Skin epidermis (tissue), 12 donors: ENCODE data around the gene RUBCN.
"Not testable (repeated sequence)": the region's sequence is repeated elsewhere in the genome, so short reads cannot be mapped to it uniquely, and the experiment has no call there.

Experiments used
- H3K27ac ChIP-seq, 21 experiments: fragments of 200-600 bp; sonication (generic) in 11 of 21; one replicate each; pipeline ENCODE4 v1.5.0; 2020; ENCODE audit warnings: mild to moderate bottlenecking in 3 of 21, inconsistent platforms in 2 of 21, moderate library complexity in 2 of 21
- H3K4me3 ChIP-seq, 7 experiments: fragments of 200-600 bp; sonication (generic) in 2 of 7; one replicate each; pipeline ENCODE4 v1.5.0; 2020; ENCODE audit warnings: inconsistent platforms in 2 of 7, mild to moderate bottlenecking in 2 of 7, moderate library complexity in 1 of 7

The RUBCN gene

DNA sequence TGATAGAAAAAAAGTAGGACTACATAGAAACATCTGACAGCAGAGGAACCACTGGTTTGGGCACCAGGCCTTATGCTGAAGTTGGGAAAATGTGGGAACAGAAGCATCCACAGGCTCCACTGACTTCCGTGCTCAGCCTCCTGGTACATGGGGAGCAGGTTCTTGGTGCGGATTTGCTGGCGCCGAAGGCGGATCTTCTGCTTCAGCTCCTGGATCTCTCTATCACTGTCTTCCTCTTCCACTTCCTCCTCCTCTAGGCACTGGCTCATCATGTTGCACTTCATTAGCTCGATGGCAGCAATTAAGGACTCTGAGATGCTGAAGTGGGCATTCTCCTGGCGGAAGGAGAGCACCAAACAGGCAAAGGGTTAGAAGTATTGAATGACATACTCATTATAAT lies 42.5 kb downstream of the RUBCN start:
- no peak overlapping the region for H3K4me3 ChIP-seq
- H3K27ac ChIP-seq = no peak overlapping the region

DNA sequence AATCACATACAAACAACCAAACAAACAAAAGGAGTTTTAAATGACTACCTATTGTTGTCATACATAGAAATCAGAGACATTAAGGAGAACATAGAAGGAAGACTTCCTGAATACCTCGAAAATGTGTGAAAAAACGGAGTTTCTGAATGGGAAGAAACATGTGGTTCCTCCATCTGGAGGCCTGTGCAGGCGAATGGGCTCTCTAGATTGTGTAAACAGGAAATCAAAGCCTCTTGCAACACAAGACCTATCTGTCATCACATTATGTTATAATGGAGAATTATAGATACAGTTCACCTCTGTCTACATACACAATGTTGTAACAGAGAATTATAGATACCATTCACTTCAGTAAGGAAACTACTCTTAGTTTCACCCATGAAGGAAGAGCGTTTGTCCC lies 44.1 kb downstream of the RUBCN start:
- Histone ChIP-seq H3K4me3 (no peak overlapping the region), H3K27ac (no peak overlapping the region)

DNA sequence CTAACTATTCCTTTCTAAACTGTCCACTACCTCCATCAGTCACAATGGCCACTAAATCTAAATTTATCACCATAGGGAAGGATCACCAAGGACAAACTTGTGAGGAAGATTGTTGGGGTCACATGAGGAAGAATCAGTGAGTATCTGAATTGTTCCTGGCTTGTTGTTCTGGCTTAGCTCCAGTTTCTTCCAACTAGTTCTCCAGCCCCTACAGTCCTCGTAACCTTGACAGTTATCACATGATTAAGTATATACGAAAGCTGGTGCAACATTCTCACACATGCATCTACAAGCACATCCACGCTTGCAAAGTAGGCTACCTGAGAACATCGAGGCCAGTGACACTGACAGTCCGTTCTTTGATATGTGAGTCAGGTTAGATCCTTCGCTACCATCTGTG lies 46.0 kb downstream of the RUBCN start:
- no peak overlapping the region for H3K27ac ChIP-seq

DNA sequence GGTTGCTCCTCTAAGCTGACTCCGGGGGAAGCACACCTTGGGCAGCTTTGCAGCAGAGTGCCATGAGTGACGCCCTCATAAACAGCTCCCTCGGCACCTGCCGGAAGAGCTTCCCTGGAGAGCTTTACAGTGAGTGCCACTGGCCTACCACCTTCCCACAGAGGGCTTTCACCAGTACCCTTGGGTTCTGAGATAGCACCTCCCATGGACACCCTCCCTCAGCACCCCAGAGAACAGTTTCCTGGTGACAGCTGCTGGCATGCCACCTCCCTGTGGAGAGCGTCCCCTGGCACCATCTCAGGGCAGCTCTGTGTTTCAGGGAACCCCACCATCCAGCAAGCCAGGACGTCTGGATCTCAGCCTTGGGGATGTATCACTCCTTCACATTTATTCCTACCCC lies 49.1 kb downstream of the RUBCN start:
- Histone ChIP-seq H3K4me3 (no peak overlapping the region), H3K27ac (no peak overlapping the region)

More for the DNA sequence above, 46.0 kb downstream of the RUBCN start:
- no peak overlapping the region for H3K4me3 ChIP-seq

DNA sequence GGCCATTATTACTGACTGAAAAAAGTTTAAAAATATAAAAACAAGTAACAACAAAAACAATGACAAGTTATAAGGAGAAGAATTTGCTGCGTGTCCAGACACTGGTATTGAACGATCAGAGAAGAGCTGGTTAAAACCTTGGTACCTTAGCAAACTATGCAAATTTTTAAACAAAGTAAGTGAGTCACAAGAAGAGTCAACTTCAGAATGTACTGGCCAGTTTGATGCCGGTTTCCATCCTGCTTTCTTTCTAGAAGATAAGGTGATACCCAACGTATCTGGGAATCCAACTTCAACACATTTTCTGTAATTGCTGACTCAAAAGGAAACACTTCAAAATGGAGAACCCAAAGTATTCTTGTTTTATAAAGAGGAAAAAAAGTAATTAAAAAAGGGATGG lies 49.8 kb downstream of the RUBCN start:
- Histone ChIP-seq H3K27ac (no peak overlapping the region), H3K4me3 (no peak overlapping the region)

DNA sequence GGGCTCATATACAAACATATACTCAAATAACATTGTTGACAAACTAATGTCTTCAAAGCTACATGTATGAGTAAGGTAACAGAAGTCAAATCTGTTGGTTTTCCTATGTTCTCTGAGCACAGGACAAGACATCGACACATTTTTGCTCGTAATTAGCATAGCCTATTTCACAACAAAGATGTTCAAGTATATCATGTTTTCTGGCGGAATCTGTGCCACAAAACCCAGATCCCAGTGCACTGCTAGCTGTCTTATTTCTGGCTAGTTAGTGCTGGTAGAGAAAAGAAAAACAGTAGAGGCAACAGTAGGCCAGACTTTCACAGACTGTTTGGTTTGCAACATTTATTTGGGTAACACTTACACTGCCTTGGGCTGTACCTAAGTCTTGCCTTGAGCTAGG lies 51.2 kb downstream of the RUBCN start:
- Histone ChIP-seq H3K4me3 (no peak overlapping the region), H3K27ac (no peak overlapping the region)

DNA sequence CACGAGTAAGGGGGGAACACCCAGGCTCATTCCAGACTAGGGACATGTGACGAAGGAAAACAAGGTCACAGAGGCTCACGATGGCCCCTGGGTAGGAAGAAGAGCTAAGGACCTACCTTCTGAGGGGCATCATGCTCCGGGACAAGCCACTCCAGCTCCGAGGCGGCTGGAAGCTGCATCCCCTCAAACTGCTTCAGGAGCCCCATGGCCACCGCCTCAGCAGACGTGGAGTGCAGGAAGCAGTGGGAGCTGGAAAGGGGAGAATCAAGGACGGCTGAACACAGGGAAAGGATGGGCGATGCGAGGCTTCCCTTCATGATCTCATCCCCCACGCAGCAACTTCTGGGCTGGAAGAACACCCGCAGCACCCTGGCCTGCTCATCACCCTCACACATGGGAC lies 53.5 kb downstream of the RUBCN start:
- Histone ChIP-seq H3K4me3 (no peak overlapping the region), H3K27ac (no peak overlapping the region)

DNA sequence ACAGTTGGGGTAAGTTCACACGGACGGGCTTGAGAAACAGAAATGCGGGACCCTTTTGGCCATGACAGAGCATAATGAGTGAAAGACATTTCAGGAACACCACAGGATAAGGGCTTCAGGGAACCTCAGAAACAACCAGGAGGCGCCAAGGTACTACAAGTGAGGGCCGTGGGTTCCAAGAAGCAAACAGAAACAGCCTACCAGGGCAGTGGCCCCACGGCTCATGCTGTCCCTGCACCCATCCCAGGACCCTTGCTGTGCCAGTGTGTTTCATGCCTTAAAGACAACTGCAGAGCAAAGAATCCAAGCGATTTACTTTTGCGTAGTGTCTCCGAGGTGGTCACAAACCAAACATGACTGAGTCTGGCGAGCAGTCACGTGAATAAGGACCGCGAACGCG lies 54.0 kb downstream of the RUBCN start:
- Histone ChIP-seq H3K27ac (no peak overlapping the region), H3K4me3 (no peak overlapping the region)

DNA sequence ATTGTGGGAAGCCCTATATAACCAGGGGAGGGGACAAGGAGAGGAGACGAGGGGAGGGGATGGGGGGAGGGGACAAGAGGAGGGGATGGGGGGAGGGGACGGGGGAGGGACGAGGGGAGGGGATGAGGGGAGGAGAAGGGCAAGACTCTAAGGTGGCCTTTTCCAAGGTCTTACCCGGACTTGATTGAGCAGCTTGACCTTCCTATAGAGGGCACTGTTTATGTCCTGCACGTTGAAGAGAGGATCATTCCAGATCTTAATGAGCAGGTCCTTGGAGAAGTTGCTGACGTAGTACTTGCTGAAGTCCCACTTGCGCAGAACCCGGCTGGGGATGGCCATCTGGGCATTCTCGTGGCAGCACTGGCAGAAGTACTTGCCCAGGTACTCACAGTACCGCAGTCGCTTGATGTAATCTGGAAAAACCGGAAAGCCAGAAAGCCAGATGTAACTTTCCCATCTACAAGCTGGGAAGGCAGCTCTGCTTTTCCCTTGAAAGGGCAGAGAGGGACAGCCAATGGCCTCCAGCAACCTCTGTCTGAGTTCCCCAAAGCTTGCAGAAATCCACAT lies 55.7 kb downstream of the RUBCN start:
- no peak overlapping the region for H3K4me3 ChIP-seq

DNA sequence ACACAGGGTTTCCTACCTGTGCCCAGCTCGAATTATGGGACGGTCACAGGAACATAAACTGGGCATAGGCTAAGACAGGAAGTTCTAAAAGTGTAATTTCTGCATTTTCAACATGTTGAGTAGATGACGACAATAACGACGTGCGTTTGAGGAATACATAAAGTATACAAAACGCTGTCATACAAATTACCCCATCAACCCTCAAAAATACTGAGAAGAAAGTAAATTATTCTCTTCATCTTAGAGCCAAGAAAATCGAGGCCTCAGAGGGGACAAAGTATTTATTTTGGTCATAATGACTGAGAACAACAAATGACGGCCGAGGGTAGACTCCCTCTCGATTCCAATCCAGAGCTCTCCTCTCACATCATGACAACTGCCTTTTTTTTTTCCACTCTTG lies 60.8 kb downstream of the RUBCN start:
- H3K27ac ChIP-seq = no peak overlapping the region
- H3K4me3 ChIP-seq = no peak overlapping the region

More for the DNA sequence above, 55.7 kb downstream of the RUBCN start:
- no peak overlapping the region for H3K27ac ChIP-seq

DNA sequence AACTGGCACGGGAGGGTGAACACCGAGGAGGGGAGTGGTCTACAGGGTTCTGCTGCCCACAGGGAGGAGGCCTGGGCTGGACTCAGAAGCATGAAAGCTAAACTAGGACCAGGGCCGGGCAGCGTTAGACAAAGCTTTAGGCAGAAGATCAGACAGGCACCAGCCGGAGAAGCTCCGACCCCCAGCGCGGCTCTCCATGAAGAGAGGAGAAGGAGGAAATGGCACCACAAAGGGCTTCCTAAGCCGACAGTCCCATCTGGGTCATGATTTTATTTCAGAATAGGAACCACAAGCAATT lies 61.2 kb downstream of the RUBCN start:
- Histone ChIP-seq H3K4me3 (no peak overlapping the region), H3K27ac (no peak overlapping the region)

DNA sequence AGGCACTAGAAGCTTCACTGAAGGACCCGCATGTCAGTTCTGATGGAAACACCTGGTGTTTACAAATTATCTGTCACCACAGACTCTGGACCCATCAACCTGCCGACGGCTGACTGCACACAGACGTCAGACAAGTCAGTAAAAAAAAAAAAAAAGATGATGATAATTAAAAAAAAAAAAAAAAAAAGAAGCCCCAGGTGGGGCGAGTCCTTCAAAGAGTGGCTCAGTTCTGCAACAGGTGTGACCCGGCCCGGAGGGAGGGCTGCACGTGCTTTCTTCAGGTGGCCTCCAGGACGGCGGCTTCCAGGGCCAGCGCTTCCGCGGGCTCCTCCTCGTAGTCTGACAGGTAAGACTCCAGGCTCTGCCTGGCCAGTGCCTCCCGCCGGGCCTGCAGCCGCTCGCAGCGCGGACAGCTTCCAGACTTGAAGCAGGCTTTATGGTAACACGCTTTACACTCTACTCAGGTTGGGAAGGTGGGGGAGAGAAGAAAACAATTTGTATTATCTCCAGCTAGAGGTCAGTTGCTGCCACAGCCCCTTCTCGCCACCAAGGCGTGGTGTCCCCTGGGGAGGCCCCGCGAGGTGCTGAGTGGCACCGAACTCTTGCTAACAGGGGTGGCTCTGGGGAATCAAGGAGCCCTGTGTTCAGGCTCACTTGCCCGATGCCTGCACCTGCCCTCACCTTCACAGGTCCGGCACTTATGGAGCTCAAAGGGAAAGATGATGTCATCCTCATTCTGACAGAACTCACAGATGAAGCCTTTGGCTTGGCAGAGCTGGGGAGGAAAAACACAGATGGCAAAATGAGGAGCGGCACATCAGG lies 61.8 kb downstream of the RUBCN start:
- H3K4me3 ChIP-seq = no peak overlapping the region
- no peak overlapping the region for H3K27ac ChIP-seq

DNA sequence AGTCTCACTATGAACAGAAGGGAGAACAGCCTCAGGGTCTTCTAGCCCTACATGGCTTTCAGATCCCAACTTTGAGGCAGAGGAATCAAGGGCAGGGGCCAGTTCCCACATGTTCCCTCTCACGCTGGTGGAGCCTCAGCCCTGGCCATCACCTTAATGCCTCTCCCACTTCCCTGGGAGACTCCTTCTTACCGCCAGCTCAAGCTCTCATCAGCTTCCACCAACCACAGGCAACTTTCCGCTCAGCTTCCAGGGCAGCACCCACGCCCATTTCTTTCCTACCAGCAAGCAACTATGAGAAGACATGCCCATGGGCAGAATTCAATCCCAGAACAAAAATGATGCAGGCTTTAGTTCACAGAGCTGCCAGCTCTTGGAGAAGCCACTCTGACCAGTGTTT lies 63.5 kb downstream of the RUBCN start:
- Histone ChIP-seq H3K4me3 (no peak overlapping the region), H3K27ac (no peak overlapping the region)

DNA sequence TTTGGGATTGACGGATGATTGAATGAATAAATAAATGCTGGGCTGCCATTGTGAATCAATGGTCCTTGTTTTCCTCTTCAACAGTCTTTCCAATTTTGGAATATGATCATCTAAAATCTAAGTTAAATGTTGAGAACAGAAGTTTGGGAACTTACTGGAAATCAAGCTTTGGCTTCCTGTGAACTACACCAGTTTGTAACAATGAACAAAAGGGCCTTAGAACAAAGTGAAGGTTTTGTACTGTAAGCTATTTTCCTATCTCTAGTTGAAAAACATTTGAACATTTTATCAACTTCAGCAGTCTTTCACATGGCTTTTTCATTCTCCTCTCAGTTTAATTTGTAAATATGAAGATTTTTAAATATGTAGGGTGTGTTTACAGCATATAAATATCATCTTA lies 66.3 kb downstream of the RUBCN start:
- no peak overlapping the region for H3K4me3 ChIP-seq
- H3K27ac ChIP-seq = no peak overlapping the region

DNA sequence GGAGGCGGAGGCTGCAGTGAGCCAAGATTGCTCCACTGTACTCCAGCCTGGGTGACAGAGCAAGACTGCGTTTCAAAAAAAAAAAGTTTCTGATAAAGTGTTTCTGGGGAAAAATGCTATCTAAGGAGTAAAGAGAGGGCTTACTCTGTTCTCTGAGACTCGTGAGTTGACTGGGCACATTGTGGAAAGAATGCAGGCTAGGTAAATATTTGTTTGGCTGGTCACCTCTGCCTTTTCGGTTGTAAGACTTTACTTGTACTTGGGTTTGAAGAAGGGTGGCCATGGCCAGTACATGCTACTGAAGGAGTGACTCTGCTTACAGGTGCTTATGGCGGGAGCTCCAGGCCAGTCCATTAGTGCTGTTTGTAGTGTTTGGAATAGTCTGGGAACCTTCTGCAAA lies 68.7 kb downstream of the RUBCN start:
- no peak overlapping the region for H3K27ac ChIP-seq
- H3K4me3 ChIP-seq = no peak overlapping the region

DNA sequence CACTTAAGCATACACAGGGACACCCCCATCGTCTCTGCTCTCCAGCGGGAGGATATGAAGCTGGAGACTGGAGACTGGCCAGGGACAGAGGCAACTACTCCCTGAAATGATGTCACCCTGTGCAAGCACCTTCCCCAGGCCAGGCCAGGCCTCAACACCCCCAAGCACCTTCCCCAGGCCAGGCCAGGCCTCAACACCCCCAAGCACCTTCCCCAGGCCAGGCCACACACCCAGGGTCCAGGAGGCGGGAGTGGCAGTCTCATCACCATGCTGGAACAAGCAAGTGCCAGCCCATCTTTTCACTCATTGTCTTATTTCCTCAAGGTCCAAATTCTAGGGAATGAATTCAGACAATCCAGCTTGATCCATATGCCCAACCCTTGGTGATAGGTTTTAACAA lies 69.4 kb downstream of the RUBCN start:
- H3K4me3 ChIP-seq, H3K27ac ChIP-seq: not testable (repeated sequence)

DNA sequence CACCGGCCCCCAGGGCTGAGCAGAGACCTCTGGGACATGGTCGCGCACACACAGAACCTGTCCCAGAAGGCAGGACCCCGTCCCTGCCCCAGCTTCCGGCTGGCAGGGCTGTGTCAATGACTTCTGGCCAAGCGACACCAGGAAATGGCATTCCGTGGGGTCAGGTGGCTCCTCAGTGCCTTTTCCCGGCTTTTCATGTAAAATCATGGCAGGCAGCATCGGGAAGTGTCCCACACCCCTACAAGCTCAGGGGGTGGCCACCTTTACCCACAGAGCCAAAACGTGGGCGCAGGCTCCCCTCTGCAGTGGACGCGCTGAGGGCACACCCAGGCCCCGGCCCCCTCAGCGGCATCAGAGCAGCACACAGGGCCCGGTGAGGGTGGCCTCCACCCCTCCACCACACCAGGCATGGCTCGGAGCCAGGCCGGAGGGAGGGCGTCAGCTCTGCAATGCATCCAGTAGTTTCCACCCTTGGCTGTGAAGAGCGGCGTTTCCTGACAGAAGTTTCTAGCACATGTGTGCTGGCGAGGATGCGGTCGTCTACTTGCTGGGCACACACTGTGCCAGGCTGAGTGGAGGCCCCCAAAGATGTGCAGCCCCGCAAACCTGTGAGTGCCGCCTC lies 70.4 kb downstream of the RUBCN start:
- H3K27ac ChIP-seq, H3K4me3 ChIP-seq: not testable (repeated sequence)

DNA sequence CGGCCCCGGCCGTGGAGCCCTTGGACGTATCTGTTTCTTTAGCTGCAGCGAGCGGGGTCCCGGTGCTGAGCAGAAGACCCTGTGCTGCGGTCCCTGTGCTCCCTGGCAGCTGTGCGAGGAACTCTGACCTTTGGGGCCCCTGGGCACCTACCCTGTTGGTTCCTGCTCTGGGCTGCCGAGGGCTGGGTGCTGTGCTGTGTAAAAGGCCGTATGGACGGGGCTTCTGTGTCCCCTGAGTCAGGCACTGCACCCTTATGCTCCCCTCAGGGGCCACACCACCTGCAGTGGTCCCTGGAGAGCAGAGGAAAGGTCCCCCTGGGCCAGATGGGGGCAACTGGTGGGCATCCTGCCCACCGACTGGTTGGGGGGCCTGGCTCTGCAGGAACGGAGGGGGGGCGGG lies 71.2 kb downstream of the RUBCN start:
- H3K4me3 ChIP-seq, H3K27ac ChIP-seq: not testable (repeated sequence)

DNA sequence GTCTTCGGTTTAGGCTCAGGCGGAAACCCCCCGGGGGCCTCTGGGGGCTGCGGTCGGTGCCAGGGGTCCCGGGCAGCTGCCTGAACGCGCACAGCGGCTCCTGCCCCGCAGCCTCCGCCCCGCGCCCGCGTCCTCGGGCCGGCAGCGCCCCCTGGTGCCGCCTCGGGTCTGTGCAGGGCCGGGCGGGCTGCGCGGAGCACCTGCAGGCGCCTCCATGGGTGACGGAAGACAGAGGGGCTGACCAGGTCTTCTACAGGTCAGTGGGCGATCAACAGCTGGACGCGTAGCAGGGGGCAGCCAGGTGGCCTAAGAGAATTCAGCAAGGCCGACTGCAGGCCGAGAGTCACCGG lies 71.6 kb downstream of the RUBCN start:
- peak overlapping the region; percentile 10 to 42 (median 22) for H3K4me3 ChIP-seq

DNA sequence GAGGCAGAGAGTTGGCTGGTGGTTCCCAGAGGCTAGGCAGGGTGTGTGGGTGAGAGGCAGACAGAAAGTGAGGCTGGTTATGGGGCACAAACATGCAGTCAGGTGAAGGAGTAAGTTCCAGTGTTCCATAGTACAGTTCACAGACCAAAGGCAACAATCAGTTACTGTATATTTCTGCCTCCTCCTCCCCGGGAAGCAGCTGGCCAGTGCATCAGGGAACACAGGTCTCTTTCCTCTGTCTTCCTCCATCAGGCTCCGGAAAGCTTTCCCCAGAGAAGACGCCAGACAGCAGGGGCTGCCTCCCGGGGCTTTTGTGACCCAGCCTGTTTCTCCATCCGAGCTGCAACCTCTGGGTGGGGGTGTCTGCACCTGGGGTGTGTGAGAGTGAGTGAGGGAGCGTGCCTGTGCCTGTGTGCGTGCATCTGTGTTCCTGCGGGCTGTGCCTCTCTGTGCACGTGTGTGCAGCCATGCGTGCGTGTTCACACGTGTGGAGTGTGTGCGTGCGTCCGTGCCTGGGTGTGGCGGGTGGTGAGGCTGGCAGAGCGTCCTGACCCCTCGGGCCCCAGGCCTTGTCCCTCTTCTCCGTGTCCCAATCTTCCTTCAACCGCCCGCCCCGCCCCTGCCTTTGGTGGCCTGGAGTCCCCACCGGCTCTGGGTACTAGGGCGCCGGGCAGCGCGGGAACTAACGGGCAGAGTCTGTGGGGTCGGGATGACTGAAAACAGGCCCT lies 72.1 kb downstream of the RUBCN start:
- H3K27ac ChIP-seq = not testable (repeated sequence)
- H3K4me3 ChIP-seq = peak overlapping the region; percentile 10 to 42 (median 22)

More for the DNA sequence above, 71.6 kb downstream of the RUBCN start:
- not testable (repeated sequence) for H3K27ac ChIP-seq
